HUES48 (cell line): Measurements from ENCODE around the gene PLS3.

Experiments used
- H3K27ac ChIP-seq: one replicate; pipeline ENCODE4 v1.7.0; 2013; ENCODE audit warnings: low read depth, low read length, inconsistent platforms
- H3K27me3 ChIP-seq: 2 replicates; pipeline ENCODE4 v1.6.1; 2013; ENCODE audit warnings: mild to moderate bottlenecking, low read length; ENCODE audit not compliant: control insufficient read depth, insufficient read depth
- H3K36me3 ChIP-seq: 2 replicates; pipeline ENCODE4 v1.6.1; 2013; ENCODE audit warnings: low read length; ENCODE audit not compliant: control insufficient read depth, insufficient read depth
- H3K4me1 ChIP-seq: 2 replicates; pipeline ENCODE4 v1.6.1; 2013; ENCODE audit warnings: mild to moderate bottlenecking, low read length; ENCODE audit not compliant: control insufficient read depth, insufficient read depth
- H3K4me3 ChIP-seq: 2 replicates; pipeline ENCODE4 v1.5.1; 2013; ENCODE audit warnings: mild to moderate bottlenecking, low read depth, low read length
- H3K9ac ChIP-seq: 2 replicates; pipeline ENCODE4 v1.6.1; 2013; ENCODE audit warnings: mild to moderate bottlenecking, low read depth, low read length, moderate library complexity
- H3K9me3 ChIP-seq: 2 replicates; pipeline ENCODE4 v1.6.1; 2013; ENCODE audit warnings: low read length; ENCODE audit not compliant: control insufficient read depth, insufficient read depth

PLS3 gene

GRCh38 chrX:115694028-115694427 lies 133.1 kb downstream of the PLS3 start:
- Histone ChIP-seq H3K9ac (peak overlapping the region; percentile 71), H3K4me1 (peaks cover 53% of the 10 kb centered on the region)

DNA sequence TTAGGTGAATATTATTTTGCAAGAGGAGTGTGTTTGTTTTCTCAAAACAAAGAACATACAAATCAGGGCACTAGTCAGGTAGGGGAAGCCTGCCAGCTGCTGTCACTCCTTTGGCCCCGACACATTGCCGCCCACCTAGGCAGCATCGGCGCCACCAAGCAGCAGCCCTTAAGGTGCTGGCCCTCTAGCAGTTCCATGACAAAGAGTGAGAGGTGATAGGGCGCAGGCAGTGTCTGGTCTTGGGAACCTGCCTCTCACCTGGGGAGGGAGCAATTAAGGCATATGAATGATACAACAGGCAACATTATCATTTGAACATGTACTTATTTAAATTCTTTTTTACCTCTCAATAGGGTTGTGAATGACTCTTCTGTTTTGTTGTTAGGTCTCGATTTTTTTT lies 135.1 kb downstream of the PLS3 start:
- H3K27ac ChIP-seq: peak overlapping the region; percentile 73
- H3K4me3 ChIP-seq: no peak overlapping the region
- no peaks in the 10 kb centered on the region for H3K36me3 ChIP-seq
- H3K9me3 ChIP-seq: no peaks in the 10 kb centered on the region
- no peak overlapping the region for H3K9ac ChIP-seq
- H3K4me1 ChIP-seq: peaks cover 41% of the 10 kb centered on the region
- no peaks in the 10 kb centered on the region for H3K27me3 ChIP-seq

More at GRCh38 chrX:115694028-115694427, 133.1 kb downstream of the PLS3 start:
- no peaks in the 10 kb centered on the region for H3K27me3 ChIP-seq
- H3K4me3 ChIP-seq: no peak overlapping the region
- no peaks in the 10 kb centered on the region for H3K9me3 ChIP-seq
- no peaks in the 10 kb centered on the region for H3K36me3 ChIP-seq
- peak overlapping the region; percentile 82 for H3K27ac ChIP-seq

DNA sequence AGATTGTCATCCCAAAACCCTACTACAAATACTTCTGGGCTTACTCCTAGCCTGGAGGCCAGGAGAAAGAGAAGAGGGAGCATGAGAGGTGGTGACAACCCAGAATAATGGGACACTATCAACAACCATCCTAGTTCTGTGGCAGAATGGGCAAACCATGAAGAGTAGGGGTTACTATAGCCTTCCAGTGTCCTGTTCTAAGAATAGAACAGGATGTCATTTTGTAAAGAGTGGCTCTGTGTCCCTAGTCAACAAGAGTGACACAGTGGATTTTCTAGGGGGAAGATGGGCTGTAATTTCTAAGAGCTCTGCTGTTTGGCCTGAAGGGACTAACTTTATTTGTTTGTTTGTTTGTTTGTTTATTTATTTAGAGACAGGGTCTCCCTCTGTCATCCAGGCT lies 136.0 kb downstream of the PLS3 start:
- no peaks in the 10 kb centered on the region for H3K27me3 ChIP-seq
- H3K4me3 ChIP-seq: no peak overlapping the region
- no peaks in the 10 kb centered on the region for H3K36me3 ChIP-seq
- no peak overlapping the region for H3K9ac ChIP-seq
- peaks cover 39% of the 10 kb centered on the region for H3K4me1 ChIP-seq
- no peaks in the 10 kb centered on the region for H3K9me3 ChIP-seq
- peak overlapping the region; percentile 32 for H3K27ac ChIP-seq

DNA sequence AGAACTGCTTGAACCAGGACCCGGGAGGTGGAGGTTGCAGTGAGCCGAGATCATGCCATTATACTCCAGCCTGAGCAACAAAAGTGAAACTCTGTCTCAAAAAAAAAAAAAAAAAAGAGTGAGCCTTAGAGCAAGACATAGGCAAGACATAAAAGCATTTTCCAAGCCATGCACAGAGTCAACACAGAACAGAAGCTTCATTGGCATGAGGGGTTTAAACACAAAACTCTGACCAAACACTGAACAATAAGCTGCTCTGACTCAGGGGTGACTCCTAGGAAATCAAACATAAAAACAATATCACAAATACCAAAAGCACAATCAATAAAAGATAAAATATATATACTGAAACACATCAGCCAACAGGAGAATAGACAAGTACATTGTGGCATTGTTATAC lies 136.8 kb downstream of the PLS3 start:
- Histone ChIP-seq H3K27me3 (no peaks in the 10 kb centered on the region), H3K9ac (no peak overlapping the region), H3K9me3 (no peaks in the 10 kb centered on the region), H3K4me3 (no peak overlapping the region), H3K27ac (no peak overlapping the region), H3K36me3 (no peaks in the 10 kb centered on the region), H3K4me1 (peaks cover 38% of the 10 kb centered on the region)
